GM18868 (cell line): ENCODE data around the gene SCGB1D1.

Experiments used
- ATAC-seq: cut with Tn5 transposase; IDR thresholded peaks from one replicate; pipeline ENCODE4 v1.9.1; 2021; ENCODE audit warnings: mild to moderate bottlenecking, moderate library complexity; ENCODE audit not compliant: unreplicated experiment

SCGB1D1 gene, protein sequence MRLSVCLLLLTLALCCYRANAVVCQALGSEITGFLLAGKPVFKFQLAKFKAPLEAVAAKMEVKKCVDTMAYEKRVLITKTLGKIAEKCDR

DNA sequence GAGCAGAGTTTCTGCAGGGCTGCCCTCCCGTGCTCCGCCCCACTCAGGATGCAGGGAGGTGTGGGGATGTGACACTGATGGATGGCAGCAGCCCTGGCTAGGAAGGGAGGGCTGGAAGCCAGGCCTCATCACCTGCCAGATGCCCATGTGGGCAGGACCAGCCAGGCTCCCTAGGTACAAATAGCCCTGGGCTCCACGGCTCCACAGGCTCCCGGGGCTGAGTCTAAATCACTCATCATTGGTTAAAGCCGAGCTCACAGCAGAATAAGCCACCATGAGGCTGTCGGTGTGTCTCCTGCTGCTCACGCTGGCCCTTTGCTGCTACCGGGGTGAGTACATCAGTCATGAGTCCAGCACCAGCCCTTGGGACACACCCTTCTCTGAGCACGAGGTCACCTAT, at the start of gene SCGB1D1:
Gene SCGB1D1 (plus strand): TSS at position 206 of the 400 bp plus-strand sequence. CDS start 69 bp downstream, at position 275.
- ATAC-seq = no peak

DNA sequence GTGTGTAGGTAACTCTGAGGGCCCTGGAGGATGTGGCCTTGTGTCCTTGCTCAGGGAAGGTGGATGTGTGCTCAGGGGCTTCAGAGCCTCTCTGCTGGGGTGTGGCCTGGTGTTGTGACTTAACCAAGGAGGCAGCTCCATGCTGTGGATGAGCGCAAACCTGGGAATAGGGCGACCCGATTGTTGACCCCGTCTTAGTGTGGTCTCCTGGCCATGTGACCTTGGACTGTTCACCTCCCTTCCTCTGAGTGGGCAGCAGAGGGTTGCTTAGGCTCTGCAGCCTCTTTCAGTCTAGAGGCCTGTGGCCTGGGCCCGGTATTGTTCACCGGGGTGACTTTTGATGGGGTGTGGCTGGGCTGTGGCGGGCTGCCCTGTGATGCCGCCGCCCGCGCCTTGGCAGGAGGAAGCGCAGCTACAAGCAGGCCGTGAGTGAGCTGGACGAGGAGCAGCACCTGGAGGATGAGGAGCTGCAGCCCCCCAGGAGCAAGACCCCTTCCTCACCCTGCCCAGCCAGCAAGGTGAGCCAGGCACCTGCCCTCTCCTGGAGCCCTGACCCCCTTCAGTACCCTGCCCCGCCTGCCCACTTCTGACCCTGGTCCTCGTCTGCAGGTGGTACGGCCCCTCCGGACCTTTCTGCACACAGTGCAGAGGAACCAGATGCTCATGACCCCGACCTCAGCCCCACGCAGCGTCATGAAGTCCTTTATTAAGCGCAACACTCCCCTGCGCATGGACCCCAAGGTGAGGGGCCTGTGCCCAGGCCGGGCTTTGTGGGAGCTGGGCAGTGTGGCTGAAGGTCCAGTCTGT, 49.5 kb upstream of the SCGB1D1 start:
- ATAC-seq = no peak

DNA sequence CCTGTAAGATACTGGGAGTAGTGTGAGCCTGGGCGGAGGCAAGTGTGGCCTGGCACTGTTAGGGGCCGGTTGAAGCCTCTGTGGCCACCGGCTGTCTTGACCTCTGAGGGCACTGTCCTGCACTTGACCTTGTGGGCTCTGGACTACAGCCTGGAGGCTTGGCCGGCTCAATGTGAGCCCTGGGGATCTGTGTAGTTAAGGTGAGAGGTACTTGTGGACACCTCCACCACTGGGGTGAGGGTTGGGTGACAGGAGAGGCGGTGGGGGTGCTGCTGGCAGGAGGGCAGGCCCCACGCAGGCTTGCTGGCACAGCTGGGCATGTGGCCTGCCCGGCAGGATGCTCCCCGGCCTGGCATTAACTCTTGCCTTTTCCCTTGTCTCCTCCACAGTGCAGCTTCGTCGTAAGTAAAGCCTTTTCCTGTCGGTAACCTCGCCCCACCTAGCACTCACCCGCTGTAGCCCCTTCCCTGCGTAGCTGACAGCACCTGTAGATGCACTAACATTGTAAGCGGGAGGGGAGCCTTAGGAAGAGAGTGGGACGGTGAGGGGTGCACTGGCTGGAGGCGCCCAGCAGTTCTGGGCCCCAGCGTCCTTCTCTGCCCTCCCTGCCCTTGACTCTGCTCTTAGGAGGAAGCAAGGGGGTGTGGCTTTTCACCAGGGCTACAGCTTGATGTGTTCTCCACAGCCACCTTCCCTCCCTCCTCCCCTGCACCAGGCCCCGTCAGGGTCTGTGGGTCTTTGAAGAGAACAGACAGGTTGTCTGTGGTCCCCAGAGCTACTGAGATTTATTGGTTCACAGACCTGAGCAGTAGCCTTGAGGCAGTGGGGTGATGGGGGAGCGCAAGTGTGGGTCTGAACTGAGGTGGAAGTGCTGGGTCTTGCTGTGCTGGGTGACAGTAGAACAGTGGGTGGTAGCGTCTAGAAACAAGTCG, 48.6 kb upstream of the SCGB1D1 start:
- no peak for ATAC-seq

DNA sequence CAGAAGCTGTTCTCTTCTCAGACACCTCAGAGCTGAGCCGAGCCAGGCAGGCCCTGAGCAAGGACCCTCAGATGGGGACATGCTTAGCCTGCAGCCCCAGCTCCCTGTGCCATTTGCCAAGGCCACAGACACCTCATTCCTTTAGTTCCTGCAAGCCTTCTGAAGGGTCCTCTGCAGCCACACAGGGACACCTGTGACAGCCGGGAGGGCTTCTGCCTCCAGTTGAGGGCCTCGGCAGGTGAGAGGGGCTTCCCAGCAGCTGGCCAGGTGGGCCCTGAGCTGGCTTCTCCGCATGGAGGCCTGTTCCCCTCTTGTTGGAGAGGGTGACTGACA, 48.0 kb upstream of the SCGB1D1 start:
- ATAC-seq = no peak

DNA sequence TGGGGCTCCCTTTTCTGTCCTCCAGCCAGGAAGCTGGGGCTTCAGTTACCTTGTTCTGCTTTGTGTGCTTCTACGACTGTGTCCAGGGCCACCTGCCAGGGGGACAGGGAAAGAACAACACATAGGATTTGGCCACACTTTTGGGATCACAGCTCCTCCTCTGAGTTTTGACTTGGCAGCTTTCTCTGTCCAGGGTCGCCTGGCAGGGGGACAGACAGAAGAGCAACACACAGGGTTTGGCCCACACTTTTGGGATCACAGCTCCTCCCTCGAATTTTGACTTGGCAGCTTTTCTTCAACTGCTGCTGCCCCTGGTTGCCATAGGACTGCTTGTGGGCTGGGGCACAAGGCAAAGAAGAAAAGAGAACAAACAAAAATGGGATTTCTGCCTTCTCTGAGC, 47.1 kb upstream of the SCGB1D1 start:
- ATAC-seq = no peak

DNA sequence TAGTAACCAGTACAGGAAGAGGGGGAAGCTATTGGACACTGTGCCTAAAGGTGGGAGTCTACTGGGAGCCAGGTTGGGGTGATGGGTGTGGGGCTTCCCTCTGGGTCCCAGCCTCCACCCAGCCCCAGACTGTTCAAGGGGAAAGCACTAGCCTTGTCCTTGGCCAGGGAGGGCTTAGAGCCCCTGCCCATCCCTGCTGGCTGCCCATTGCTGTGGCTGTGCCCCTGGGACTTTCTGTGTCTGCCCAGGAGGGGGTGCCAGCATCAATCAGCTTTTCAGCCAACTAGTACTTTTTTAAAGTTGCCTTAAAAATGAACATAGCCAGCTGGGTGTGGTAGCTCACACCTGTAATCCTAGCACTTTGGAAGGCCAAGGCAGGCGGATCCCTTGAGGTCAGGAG, 46.3 kb upstream of the SCGB1D1 start:
- ATAC-seq = no peak

DNA sequence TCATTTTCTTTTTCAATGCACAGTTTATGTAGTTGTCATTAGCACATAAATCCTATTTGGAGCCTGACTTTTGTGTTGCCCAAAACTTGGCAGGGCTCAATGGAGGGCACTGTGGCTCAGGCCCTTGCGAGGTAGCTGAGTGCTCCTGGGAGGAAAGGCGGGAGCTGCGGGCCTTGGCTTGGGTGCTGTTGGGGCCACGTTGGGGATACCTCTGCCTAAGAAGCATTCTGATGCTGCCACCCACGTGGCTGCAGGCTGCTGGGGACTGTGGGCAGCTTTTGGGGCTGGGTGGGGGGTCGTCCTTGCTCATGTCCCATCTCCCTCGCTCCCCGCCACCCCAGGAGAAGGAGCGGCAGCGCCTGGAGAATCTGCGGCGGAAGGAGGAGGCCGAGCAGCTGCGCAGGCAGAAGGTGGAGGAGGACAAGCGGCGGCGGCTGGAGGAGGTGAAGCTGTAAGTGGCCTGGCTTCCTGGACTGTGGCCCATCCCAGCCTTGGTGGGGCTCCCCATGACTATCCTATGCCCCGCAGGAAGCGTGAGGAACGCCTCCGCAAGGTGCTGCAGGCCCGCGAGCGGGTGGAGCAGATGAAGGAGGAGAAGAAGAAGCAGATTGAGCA, 45.3 kb upstream of the SCGB1D1 start:
- ATAC-seq = no peak

DNA sequence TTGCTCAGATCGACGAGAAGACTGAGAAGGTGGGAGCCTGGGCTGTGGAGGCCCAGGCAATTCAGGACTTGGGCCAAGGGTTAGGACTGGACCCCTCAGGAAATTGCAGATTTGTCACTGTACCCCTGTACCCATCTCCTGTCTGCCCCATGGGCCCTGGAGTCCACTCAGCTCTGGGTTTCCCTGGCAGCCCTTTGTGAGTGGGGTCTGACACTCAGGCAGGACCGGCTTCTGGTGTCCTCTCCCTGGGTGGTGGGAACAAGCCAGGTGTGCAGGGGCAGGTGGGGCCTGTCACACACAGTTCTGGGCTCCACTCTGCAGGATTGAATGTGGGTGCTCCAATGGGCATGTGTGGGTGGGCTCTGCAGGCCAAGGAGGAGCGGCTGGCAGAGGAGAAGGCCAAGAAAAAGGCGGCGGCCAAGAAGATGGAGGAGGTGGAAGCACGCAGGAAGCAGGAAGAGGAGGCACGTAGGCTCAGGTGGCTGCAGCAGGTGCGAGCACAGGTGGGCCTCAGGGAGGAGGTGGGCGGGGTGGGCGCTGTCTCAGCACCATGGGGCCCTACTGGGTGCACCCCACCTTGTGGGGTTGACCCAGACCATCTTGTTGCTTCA, 44.6 kb upstream of the SCGB1D1 start:
- no peak for ATAC-seq

DNA sequence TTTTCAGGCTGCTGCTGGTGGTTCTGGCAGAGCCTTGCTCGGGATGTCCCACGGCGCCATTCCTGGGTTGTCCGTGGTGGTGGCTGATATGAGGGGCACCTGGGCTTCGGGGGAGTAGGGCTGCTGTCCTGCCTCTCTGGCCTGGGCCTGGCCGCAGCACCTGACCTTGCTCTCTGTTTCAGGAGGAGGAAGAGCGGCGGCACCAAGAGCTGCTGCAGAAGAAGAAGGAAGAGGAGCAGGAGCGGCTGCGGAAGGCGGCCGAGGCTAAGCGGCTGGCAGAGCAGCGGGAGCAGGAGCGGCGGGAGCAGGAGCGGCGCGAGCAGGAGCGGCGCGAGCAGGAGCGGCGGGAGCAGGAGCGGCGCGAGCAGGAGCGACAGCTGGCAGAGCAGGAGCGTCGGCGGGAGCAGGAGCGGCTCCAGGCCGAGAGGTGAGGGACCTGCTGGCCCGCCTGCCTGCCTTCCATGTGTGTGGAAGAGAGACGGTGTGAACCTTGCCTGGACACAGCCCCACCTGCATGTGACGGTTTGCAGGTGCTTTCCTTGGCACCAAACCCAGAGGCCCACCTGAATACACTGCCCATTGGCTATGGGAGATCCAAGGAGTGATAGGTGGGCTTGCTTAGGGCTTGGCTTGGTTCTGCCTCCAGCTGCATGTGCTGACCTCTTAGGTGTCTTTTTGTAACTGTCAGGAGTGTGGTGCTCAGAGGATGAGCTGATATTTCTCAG, 43.4 kb upstream of the SCGB1D1 start:
- no peak for ATAC-seq

DNA sequence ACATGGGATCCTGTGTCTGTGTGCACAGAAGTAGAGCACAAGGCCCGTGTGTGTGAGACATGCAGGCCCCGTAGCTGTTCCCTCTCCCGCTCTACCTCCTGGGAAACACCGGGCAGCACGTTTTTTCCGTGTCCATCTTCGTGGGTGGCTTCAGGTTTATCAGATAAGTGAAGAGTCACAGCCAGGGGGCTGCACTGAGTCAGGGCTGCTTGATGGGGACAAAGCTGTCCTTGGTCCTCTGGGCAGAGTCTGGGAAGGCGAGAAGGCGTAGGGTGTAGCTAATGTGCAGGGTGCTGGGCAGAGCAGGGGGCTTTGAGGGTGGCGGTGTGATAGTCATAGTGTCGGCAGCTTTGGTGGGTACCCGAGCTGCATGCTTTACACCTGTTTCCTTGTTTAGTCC, 42.5 kb upstream of the SCGB1D1 start:
- ATAC-seq = no peak

DNA sequence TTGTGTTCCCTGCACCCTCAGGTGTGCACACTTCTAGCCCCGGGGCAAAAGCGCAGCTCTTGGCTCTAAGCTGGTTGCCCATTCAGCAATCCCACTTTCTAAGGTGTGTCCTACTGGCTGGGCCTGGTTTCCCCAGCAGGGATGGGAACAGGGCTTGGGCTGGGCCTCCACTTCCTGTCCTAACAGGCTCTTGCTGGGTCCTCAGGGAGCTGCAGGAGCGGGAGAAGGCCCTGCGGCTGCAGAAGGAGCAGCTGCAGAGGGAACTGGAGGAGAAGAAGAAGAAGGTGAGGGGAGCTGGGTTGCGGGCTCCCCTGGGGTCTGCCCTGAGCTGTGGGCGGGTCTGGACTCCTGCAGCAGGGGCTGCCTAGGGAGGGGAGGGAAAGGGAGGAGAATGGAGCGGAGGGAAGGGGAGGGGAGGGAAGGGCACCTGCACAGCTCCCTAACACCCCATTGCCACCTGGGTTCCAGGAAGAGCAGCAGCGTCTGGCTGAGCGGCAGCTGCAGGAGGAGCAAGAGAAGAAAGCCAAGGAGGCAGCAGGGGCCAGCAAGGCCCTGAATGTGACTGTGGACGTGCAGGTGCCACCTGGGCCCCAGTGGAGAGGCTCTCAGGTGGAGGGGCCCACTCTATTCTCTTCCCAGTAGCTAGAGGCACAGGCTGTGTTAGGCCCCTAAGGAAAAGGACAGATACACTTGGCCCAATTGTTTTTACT, 41.6 kb upstream of the SCGB1D1 start:
- ATAC-seq = no peak

DNA sequence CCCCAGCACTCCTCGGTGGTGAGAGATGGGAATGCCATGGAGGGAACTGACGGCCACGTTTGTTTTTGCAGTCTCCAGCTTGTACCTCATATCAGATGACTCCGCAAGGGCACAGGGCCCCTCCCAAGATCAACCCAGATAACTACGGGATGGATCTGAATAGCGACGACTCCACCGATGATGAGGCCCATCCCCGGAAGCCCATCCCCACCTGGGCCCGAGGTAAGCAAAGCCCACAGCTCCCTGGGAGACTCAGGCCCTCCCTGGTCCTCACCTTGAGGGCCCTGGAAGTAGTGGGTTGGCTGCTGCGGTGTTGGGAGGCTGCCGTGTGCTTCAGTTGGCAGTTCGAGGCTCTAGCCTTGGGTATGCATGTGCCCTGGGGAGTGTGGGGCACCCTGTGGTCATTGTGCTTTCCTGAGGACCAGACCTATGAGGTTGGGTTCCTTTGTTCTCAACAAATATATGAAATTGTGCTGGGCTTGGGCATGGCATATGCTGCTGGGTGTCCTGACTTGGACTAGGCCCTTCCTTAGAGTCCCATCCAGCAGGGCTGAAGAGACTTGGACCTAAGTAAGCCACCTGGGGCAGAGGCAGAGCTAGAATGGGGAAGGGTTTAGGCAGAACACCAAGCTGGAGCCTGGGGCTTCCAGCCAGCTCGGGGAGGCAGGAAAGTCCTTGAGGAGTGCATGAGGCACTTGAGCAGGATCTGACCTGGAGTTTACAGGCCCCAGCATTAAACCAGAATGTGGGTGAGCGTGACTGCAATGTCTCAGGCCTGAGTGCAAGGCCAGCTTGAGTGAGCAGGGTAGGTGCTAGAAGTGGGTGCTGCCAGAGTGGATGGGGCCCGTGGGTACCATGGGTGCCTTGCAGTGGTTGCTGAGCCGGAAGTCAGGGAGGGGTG, 39.8 kb upstream of the SCGB1D1 start:
- no peak for ATAC-seq

DNA sequence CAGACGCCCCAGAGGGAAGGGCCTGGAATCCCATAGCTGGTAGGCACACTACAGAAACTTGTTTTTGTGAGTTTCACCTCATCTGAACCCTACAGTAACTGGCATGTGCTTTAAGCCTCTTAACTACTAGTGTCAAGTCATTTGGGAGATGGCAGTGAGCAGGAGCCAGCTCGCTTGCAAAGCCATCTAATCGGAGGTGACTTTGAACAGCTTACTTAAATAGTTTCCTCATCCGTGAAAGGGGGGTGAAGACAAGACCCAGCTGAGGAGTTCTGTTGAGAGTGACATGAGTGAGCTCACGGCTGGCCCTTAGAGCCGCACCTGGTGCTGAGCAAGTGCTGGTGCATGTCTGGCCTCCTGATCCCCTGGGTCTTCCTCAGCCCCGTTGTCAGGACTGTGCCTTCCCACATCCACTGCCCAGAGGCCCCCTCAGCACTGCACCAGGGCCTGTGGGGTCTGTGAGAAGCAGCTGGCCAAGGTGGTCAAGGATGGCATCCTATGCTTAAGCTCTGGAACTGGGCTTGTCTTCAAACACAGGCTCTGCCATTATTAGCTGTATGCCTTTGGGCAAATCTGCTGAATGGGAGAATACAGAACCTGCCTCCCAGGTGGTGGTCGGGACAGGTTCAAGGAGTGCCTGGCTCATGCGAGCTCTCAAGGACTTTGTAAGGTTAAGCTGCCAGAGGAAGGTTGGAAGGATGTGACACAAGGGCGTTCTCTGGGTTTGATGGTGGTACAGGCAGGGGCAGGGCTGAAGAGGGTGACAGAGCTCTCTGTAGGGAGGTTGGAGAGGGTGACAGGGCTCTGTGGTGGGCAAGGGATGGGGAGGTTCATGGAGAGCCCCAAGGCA, 38.9 kb upstream of the SCGB1D1 start:
- no peak for ATAC-seq

DNA sequence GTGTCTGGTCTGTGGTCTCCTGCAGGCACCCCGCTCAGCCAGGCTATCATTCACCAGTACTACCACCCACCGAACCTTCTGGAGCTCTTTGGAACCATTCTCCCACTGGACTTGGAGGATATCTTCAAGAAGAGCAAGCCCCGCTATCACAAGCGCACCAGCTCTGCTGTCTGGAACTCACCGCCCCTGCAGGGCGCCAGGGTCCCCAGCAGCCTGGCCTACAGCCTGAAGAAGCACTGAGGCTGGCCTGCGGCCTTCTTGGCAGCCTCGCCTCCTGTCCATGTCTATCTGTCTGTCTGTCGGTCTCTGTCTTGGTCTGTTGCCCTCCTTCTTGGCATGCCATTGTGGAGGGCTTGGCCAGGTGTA, 38.3 kb upstream of the SCGB1D1 start:
- ATAC-seq = no peak

DNA sequence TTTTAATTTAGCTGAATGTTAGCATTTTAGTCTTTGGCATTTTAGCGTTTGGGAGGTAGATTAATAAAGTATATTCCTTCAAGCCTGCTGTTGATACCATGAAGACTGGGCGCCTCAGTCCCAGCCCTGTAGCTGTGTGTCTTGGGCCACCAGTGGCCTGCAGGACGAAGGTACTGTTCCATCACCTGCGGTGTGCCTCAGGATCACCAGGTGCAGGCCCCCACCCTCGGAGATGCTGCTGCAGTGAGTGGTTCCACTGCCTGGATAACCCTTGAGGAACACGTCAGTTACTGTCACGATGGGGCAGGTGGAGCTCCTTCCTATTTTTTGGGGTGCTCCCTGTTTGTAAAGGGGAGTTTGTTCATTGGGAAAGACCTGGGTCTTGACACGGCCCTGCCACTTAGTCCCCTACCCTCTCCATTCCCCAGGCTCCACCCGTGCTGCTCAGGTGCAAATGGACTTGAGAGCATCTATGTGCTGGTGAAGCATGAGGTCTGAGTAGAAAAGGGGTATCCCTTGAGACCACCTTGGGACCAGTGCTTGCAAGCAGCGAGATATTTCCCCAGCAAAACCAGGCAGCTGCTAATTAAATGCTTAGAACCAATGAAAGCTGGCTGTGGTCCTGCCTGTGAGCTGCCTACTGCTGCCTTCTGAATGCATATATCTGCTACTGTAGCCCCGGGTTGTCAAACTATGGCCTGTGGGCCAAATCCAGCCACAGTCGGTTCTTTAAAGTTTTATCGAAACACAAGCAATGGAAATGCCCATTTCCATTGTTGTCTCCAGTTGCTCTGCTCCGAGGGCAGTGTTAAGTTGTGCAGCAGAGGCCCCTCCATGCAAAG, 37.5 kb upstream of the SCGB1D1 start:
- no peak for ATAC-seq

DNA sequence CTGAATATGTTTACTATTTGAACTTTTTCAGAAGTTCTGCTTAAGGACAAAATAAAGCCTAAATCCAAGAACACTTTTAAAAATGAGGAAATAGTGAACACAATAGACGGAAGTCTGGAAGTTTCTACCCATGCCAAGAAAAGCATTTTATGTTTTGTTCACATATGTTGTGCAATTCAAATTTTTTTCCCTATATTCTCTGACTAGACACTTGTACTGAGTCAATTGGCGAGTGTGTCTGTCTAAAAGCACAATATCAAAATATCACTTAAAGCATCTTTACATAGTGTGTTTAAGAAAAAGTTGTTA, 37.0 kb upstream of the SCGB1D1 start:
- ATAC-seq = no peak

DNA sequence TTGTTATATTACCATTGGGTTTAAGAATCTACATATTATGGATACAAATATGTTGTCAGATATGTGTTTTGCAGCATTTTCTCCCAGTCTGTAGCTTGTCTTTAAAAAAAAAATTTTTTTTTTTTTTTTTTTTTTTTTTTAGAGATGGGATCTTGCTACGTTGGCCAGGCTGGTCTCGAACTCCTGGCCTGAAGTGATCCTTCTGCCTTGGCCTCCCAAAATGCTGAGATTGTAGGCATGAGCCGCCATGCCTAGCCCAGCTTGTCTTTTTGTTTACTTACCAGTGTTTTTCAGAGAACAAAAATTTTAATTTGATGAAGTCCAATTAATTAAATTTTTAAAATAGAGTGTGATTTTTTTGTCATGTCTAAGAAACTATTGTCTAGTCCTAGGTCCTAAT, 36.4 kb upstream of the SCGB1D1 start:
- ATAC-seq = no peak
